Kidney (tissue), 14 donors: ENCODE data around the gene ZNF860. TPM values are rescaled to one million over a fixed set of nuclear protein-coding genes. Genes with fewer than 3 reads are reported as not detected.

Source experiments
- DNase-seq, 5 donors: peaks; one replicate each; pipeline ENCODE4 v3.0.0-alpha.2; 2013 to 2020
- FAIRE-seq: peaks from 2 replicates; lab custom pipeline; 2012; peaks lifted over from hg19 to GRCh38; lab: Jason Lieb, UNC
- H3K27ac ChIP-seq, 2 donors: one replicate each; pipeline ENCODE4 v1.7.0; 2013; ENCODE audit warnings: low read depth in 2 of 2, low read length in 2 of 2, inconsistent platforms in 1 of 2
- H3K27me3 ChIP-seq: one replicate; pipeline ENCODE4 v1.7.1; 2013; ENCODE audit warnings: low read length, inconsistent platforms; ENCODE audit not compliant: control insufficient read depth, insufficient read depth
- H3K36me3 ChIP-seq, 3 donors: one replicate each; pipeline versions ENCODE4 v1.7.0 to v1.7.1; 2013; ENCODE audit warnings: low read length in 3 of 3, control low read depth in 1 of 3, inconsistent platforms in 1 of 3; ENCODE audit not compliant: insufficient read depth in 3 of 3, control insufficient read depth in 2 of 3
- H3K4me1 ChIP-seq, 3 donors: one replicate each; pipeline versions ENCODE4 v1.7.0 to v1.7.1; 2013; ENCODE audit warnings: low read length in 3 of 3, inconsistent platforms in 1 of 3, low read depth in 1 of 3; ENCODE audit not compliant: control insufficient read depth in 2 of 3, insufficient read depth in 2 of 3
- H3K4me3 ChIP-seq, 3 donors: one replicate each; pipeline versions ENCODE4 v1.7.0 to v1.8.1; 2013; ENCODE audit warnings: low read length in 3 of 3, control low read depth in 1 of 3, inconsistent platforms in 1 of 3
- H3K9ac ChIP-seq, 3 donors: one replicate each; pipeline versions ENCODE4 v1.7.0 to v1.7.1; 2013; ENCODE audit warnings: low read length in 3 of 3, control low read depth in 1 of 3, inconsistent platforms in 1 of 3
- H3K9me3 ChIP-seq, 3 donors: one replicate each; pipeline versions ENCODE4 v1.7.0 to v1.7.1; 2013; ENCODE audit warnings: low read length in 3 of 3, control low read depth in 1 of 3, inconsistent platforms in 1 of 3; ENCODE audit not compliant: control insufficient read depth in 2 of 3, insufficient read depth in 1 of 3
- CTCF ChIP-seq: IDR thresholded peaks from 3 replicates; pipeline ENCODE4 v1.5.1; 2012; ENCODE audit warnings: mild to moderate bottlenecking, moderate library complexity, borderline replicate concordance; ENCODE audit not compliant: insufficient read depth; ENCODE audit errors: extremely low read depth
- intact Hi-C: fragments of 100-400 bp; cut with DNase I; formaldehyde crosslinking; loops from one replicate; pipeline ENCODE4 v1.11.1; 2022
- polyA plus RNA-seq: library from polyadenylated mRNA; stranded (reverse); fragments of 350-450 nt; fragmentation: Illumina TruSeq; extraction: RNeasy Lipid Tissue Mini Kit (QIAGEN cat#74804); gene quantifications from one replicate; pipeline ENCODE4 v1.2.3, GENCODE V29; 2014; ENCODE audit warnings: low read depth, low replicate concordance; ENCODE audit not compliant: insufficient read depth
- total RNA-seq: library from RNA; stranded (reverse); fragmentation: NEBNext Ultra II Directional; extraction: Animal tissue kit (Norgen Biotek cat#: 25700); gene quantifications from one replicate; pipeline ENCODE4 v1.2.1, GENCODE V29; 2021
- donor health status: control.
- donor health status: control.
- donor health status: control.
- donor health status: control.
- donor health status: control.
- donor health status: DM: yes; HTN: yes; CAD: no.
- donor health status: Normal renal cell carcinoma (clear cell type).

The ZNF860 gene
- total and polyA plus RNA-seq, 2 donors from 2014 or later: 0.84 to 5.9 TPM

- intact Hi-C loops: no loop called here
- no peak overlapping the region for H3K9ac ChIP-seq
- H3K27ac ChIP-seq: no peak overlapping the region
Measured at GRCh38 chr3:31947162-31947561, 34.4 kb upstream of the ZNF860 start.

DNA sequence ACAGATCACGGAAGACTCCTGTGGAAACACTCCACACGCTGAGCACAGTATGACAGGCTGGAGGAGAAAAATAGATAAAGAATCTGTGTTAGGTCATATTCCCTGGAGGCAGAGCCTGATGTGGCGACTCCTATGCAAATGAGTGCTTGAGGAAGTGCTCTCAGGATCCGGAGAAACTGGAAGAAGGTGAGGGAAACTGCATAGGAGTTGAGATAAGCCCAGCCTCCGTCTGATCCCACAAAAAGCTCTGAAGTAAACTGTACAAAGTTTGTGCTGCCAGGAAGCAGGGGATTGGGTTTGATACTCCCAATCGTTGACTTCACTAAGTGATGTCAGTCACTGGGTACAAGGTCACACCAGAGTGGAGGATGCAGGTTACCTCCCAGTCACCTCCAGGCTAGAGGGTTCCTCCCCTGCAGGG is 33.9 kb upstream of the ZNF860 start:
- Histone ChIP-seq H3K9ac (no peak overlapping the region), H3K4me1 (peaks cover 0 to 6% (median 3%) of the 10 kb centered on the region in 3 donors), H3K27me3 (no peaks in the 10 kb centered on the region), H3K36me3 (no peaks in the 10 kb centered on the region), H3K9me3 (no peaks in the 10 kb centered on the region), H3K4me3 (no peak overlapping the region), H3K27ac (no peak overlapping the region)
- TF ChIP-seq CTCF: no peak
- no peak for FAIRE-seq
- DNase-seq: no peak
- intact Hi-C loops: no loop called here

More at GRCh38 chr3:31947162-31947561, 34.4 kb upstream of the ZNF860 start:
- H3K9me3 ChIP-seq: no peaks in the 10 kb centered on the region
- peaks cover 0 to 6% (median 3%) of the 10 kb centered on the region in 3 donors for H3K4me1 ChIP-seq
- no peak overlapping the region for H3K4me3 ChIP-seq
- H3K36me3 ChIP-seq: no peaks in the 10 kb centered on the region
- no peak for TF ChIP-seq CTCF
- DNase-seq (no peak), FAIRE-seq (no peak)
- no peaks in the 10 kb centered on the region for H3K27me3 ChIP-seq

DNA sequence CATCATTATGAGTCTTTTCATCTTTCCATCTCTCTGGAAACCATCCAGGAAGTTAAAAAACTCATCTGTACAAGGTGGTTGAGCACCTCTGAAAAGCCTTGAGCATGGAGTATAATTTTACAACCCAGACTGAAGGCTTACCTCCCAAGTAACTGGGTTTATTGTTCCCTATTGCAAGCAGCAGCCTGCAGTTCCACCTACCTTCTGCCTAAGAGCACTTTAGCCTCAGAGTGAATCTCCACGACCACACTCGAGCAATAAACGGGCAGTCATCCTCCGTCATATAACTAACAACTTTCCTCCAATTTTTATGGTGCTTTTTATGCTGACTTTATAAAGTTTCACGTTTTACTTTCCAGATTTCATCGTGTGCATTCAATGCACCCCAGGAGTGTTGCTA is 33.3 kb upstream of the ZNF860 start:
- no peaks in the 10 kb centered on the region for H3K27me3 ChIP-seq
- H3K4me1 ChIP-seq: peaks cover 0 to 6% (median 3%) of the 10 kb centered on the region in 3 donors
- FAIRE-seq (no peak), DNase-seq (no peak)
- H3K36me3 ChIP-seq: no peaks in the 10 kb centered on the region
- no peaks in the 10 kb centered on the region for H3K9me3 ChIP-seq
- intact Hi-C loops: no loop called here
- H3K4me3 ChIP-seq: no peak overlapping the region
- H3K27ac ChIP-seq: no peak overlapping the region
- H3K9ac ChIP-seq: no peak overlapping the region
- no peak for TF ChIP-seq CTCF

DNA sequence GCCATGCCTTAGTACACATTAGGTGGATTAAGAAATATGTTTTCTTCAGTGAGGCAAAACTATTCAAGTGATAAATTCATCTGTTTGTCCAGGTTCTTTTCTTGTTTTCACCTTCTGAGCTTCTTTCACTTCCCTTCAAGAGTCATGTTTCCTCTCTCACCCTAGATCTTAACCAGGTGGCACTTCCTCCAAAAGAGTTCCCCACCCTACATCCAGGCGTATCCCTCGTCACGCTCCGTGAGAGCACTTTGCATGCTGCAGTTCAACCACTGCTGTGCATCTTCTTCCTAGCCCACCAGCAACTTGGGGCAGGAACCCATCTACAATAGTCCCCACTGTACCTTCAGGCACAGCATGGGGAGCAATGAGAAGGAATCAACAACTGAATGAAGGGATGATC is 29.3 kb upstream of the ZNF860 start:
- DNase-seq (no peak), FAIRE-seq (no peak)
- intact Hi-C loops: no loop called here
- Histone ChIP-seq H3K27me3 (no peaks in the 10 kb centered on the region), H3K4me1 (peaks cover 0 to 6% (median 2%) of the 10 kb centered on the region in 3 donors), H3K36me3 (no peaks in the 10 kb centered on the region), H3K9me3 (peaks cover 0 to 7% (median 2%) of the 10 kb centered on the region in 3 donors), H3K27ac (no peak overlapping the region), H3K9ac (no peak overlapping the region), H3K4me3 (no peak overlapping the region)
- no peak for TF ChIP-seq CTCF
